Measurements from ENCODE around the gene NPM3. TPM values are rescaled to one million over a fixed set of nuclear protein-coding genes. Genes with fewer than 3 reads are reported as not detected.

The NPM3 gene
- total and polyA plus RNA-seq, 2 of the 4 experiments (the other 2 are of a cell fraction), result 84.1 to 112 TPM

- DNase-seq (no peak), ATAC-seq (ENCODE audit: low read depth) (no peak)
- POLR2A ChIA-PET (ENCODE audit: unreplicated experiment), result no interaction called here
- Histone ChIP-seq H3K27me3 (ENCODE audit: control insufficient read depth, insufficient read depth, low read length) (peaks cover 88% of the 10 kb centered on the region), H4K91ac (ENCODE audit: insufficient read depth, low read depth, low read length) (no peak overlapping the region), H2BK5ac (ENCODE audit: low read depth, low read length, poor library complexity, severe bottlenecking) (no peak overlapping the region), H3K9me1 (ENCODE audit: insufficient read depth, low read length) (no peaks in the 10 kb centered on the region), H3K4ac (ENCODE audit: low read depth, low read length) (no peak overlapping the region), H4K8ac (ENCODE audit: low read depth in 2 of 2, low read length in 2 of 2) (no peak overlapping the region), H2AK9ac (replicated peaks; ENCODE audit: low read depth, low read length, poor library complexity) (no peak overlapping the region), H2BK120ac (ENCODE audit: low read depth, low read length) (no peak overlapping the region), H3K23ac (ENCODE audit: low read depth, low read length) (no peak overlapping the region), H3K56ac (ENCODE audit: extremely low read depth, insufficient read depth, low read length) (no peak overlapping the region), H3K36me3 (ENCODE audit: control insufficient read depth, insufficient read depth, low read length) (no peaks in the 10 kb centered on the region), H2AK5ac (ENCODE audit: low read depth, low read length) (no peak overlapping the region), H2BK15ac (ENCODE audit: low read depth, low read length) (no peak overlapping the region), H3K18ac (ENCODE audit: low read depth, low read length) (no peak overlapping the region), H3K4me1 (ENCODE audit: control insufficient read depth, insufficient read depth, low read length) (peaks cover 2% of the 10 kb centered on the region; the same call in 1 of the 2 replicates), H2AFZ (replicated peaks; ENCODE audit: low read length, poor library complexity) (no peak overlapping the region), H3K79me1 (ENCODE audit: low read depth in 1 of 2, low read length in 2 of 2) (no peaks in the 10 kb centered on the region), H4K20me1 (ENCODE audit: insufficient read depth, low read length) (peaks cover 1% of the 10 kb centered on the region; the same call in 1 of the 2 replicates), H3K14ac (replicated peaks; ENCODE audit: low read depth, low read length) (no peak overlapping the region), H3K4me2 (ENCODE audit: low read depth, low read length) (no peak overlapping the region), H3K9me3 (ENCODE audit: control insufficient read depth, insufficient read depth, low read length) (no peaks in the 10 kb centered on the region), H3K27ac (ENCODE audit: insufficient read depth, low read length) (no peak overlapping the region), H3K4me3 (ENCODE audit: insufficient read depth, low read depth, low read length) (no peak overlapping the region), H3K9ac (ENCODE audit: low read depth, low read length) (no peak overlapping the region), H4K5ac (ENCODE audit: low read depth, low read length) (no peak overlapping the region), H2BK20ac (ENCODE audit: low read depth, low read length) (no peak overlapping the region)
- TF ChIP-seq CEBPB (IDR thresholded peaks at IDR 0.05; ENCODE audit: low read depth, low read length), result no peak
- no peak for TF ChIP-seq USF2 (IDR thresholded peaks at IDR 0.05; ENCODE audit: low read depth, low read length)
- no peak for TF ChIP-seq RCOR1 (IDR thresholded peaks at IDR 0.05; ENCODE audit: insufficient replicate concordance, low read length)
- no peak for TF ChIP-seq SMC3 (IDR thresholded peaks at IDR 0.05; ENCODE audit: low read depth, low read length)
- TF ChIP-seq BHLHE40 (IDR thresholded peaks at IDR 0.05; ENCODE audit: low read depth, low read length), result no peak
- TF ChIP-seq RAD21 (IDR thresholded peaks at IDR 0.05; ENCODE audit: low read length), result no peak
- CTCF ChIA-PET, result interaction anchor here (0.7 to 2.6 kb wide), 2 partner anchors 9 to 169 kb away, joined by 3 to 6 read pairs; no protein-coding TSS in a partner anchor
- dilution Hi-C loops (cut with HindIII; ENCODE audit: low sequenced_read_pairs, unreplicated experiment), result no loop called here
- intact Hi-C loops (cut with micrococcal nuclease), result no loop called here
- 45% methylated on average over 3 of the region's 6 CpGs; no CpG with 5 or more reads in 1 of the 2 experiments for WGBS, 2 experiments (ENCODE audit: extremely low coverage in 2 of 2, insufficient read length in 1 of 2)
- in situ Hi-C loops (cut with MboI; ENCODE audit: low sequenced_read_pairs), result no loop called here
- BruUV-seq (replicated peaks), result no TSS peak
Measured at GRCh38 chr10:101772017-101772894, 11.0 kb downstream of the NPM3 start.
